Activated CD4-positive, alpha-beta T cell treated with anti-CD3 and anti-CD28 coated beads for 36 hours (primary cell): ENCODE data around the gene MAPK4. TPM values are rescaled to one million over a fixed set of nuclear protein-coding genes. Genes with fewer than 3 reads are reported as not detected.
"Not testable (repeated sequence)": the region's sequence is repeated elsewhere in the genome, so short reads cannot be mapped to it uniquely, and the experiment has no call there.

Experiments used
- ATAC-seq: fragments of 200-7000 bp; cut with Tn5 transposase; one replicate; pipeline ENCODE4 v1.10.0; 2021; ENCODE audit warnings: mild to moderate bottlenecking, moderate library complexity
- CTCF ChIA-PET: fragments of 350-600 bp; sonication (Branson Sonifier 250); formaldehyde crosslinking; loops from one replicate; lab custom pipeline; 2021; ENCODE audit warnings: antibody characterized with exemption; lab: Charles Lee
- POLR2A ChIA-PET: fragments of 350-600 bp; sonication (Branson Sonifier 250); formaldehyde crosslinking; loops from one replicate; lab custom pipeline; 2021; ENCODE audit warnings: antibody characterized with exemption, inconsistent platforms; lab: Charles Lee
- DNase-seq: peaks from one replicate; pipeline ENCODE4 v3.0.0-alpha.2; 2020
- H3K27ac Mint-ChIP-seq: one replicate; pipeline ENCODE4 v1.8.0; 2021; ENCODE audit warnings: mixed read lengths
- H3K27me3 Mint-ChIP-seq: one replicate; pipeline ENCODE4 v1.8.0; 2021; ENCODE audit warnings: mixed read lengths
- H3K36me3 Mint-ChIP-seq: one replicate; pipeline ENCODE4 v1.8.0; 2021; ENCODE audit warnings: low read depth, mixed read lengths
- H3K4me1 Mint-ChIP-seq: one replicate; pipeline ENCODE4 v1.8.0; 2021; ENCODE audit warnings: mixed read lengths
- H3K4me3 Mint-ChIP-seq: one replicate; pipeline ENCODE4 v1.8.0; 2021; ENCODE audit warnings: mild to moderate bottlenecking, moderate library complexity, mixed read lengths
- H3K9me3 Mint-ChIP-seq: one replicate; pipeline ENCODE4 v1.8.0; 2021; ENCODE audit warnings: low read depth, mixed read lengths
- intact Hi-C, 2 experiments: fragments of 100-400 bp; cut with DNase I in 1 of 2; cut with micrococcal nuclease in 1 of 2; formaldehyde crosslinking; loops; one replicate each; pipeline versions ENCODE4 v1.14.2 to v1.15.1; 2022 to 2024; cut with DNase I, micrococcal nuclease
- total RNA-seq, 2 experiments: library from RNA; stranded (reverse); gene quantifications; one replicate each; pipeline ENCODE4 v1.2.3, GENCODE V29; 2021

The MAPK4 gene
- total RNA-seq, 2 experiments from 2014 or later: not detected

- Mint-ChIP-seq H3K27me3 (peaks cover 15% of the 10 kb centered on the region), H3K36me3 (no peaks in the 10 kb centered on the region), H3K27ac (no peak overlapping the region), H3K9me3 (no peaks in the 10 kb centered on the region), H3K4me3 (no peak overlapping the region), H3K4me1 (no peaks in the 10 kb centered on the region)
- ChIA-PET CTCF (no interaction called here), POLR2A (no interaction called here)
- ATAC-seq (no peak), DNase-seq (no peak)
- intact Hi-C loops: no loop called here
These were observed 190.1 kb downstream of the MAPK4 start for GRCh38 chr18:50749945-50750344.

GRCh38 chr18:50750546-50750945 is 190.7 kb downstream of the MAPK4 start:
- intact Hi-C loops: no loop called here
- H3K27me3 Mint-ChIP-seq: peaks cover 15% of the 10 kb centered on the region
- ChIA-PET POLR2A (no interaction called here), CTCF (no interaction called here)
- ATAC-seq: no peak
- DNase-seq: no peak
- H3K27ac Mint-ChIP-seq: no peak overlapping the region
- H3K4me3 Mint-ChIP-seq: no peak overlapping the region
- H3K4me1 Mint-ChIP-seq: no peaks in the 10 kb centered on the region
- no peaks in the 10 kb centered on the region for H3K36me3 Mint-ChIP-seq
- H3K9me3 Mint-ChIP-seq: no peaks in the 10 kb centered on the region

GRCh38 chr18:50751490-50751889 is 191.6 kb downstream of the MAPK4 start:
- H3K27ac Mint-ChIP-seq: no peak overlapping the region
- CTCF ChIA-PET: interaction anchor here (0.5 to 0.6 kb wide), 2 partner anchors 13 to 302 kb away, joined by 3 read pairs; no protein-coding TSS in a partner anchor

GRCh38 chr18:50751947-50752346 is 192.1 kb downstream of the MAPK4 start:
- DNase-seq (no peak), ATAC-seq (no peak)
- no peaks in the 10 kb centered on the region for H3K4me1 Mint-ChIP-seq
- no peak overlapping the region for H3K27ac Mint-ChIP-seq
- ChIA-PET POLR2A (no interaction called here), CTCF (interaction anchor here (0.5 to 0.6 kb wide), 2 partner anchors 12 to 301 kb away, joined by 3 read pairs; no protein-coding TSS in a partner anchor)
- intact Hi-C loops: no loop called here
- no peak overlapping the region for H3K4me3 Mint-ChIP-seq
- peaks cover 22% of the 10 kb centered on the region for H3K27me3 Mint-ChIP-seq
- no peaks in the 10 kb centered on the region for H3K36me3 Mint-ChIP-seq
- no peaks in the 10 kb centered on the region for H3K9me3 Mint-ChIP-seq

More at GRCh38 chr18:50751490-50751889, 191.6 kb downstream of the MAPK4 start:
- Mint-ChIP-seq H3K36me3 (no peaks in the 10 kb centered on the region), H3K4me3 (no peak overlapping the region), H3K4me1 (no peaks in the 10 kb centered on the region), H3K27me3 (peaks cover 19% of the 10 kb centered on the region), H3K9me3 (no peaks in the 10 kb centered on the region)
- ATAC-seq (no peak), DNase-seq (no peak)
- intact Hi-C loops: no loop called here
- POLR2A ChIA-PET: no interaction called here

- ChIA-PET CTCF (no interaction called here), POLR2A (no interaction called here)
- intact Hi-C loops: no loop called here
- Mint-ChIP-seq H3K4me1 (no peaks in the 10 kb centered on the region), H3K4me3 (no peak overlapping the region), H3K27me3 (peaks cover 22% of the 10 kb centered on the region), H3K36me3 (no peaks in the 10 kb centered on the region), H3K9me3 (no peaks in the 10 kb centered on the region), H3K27ac (no peak overlapping the region)
- ATAC-seq (no peak), DNase-seq (no peak)
These were observed 193.4 kb downstream of the MAPK4 start for GRCh38 chr18:50753311-50753710.

GRCh38 chr18:50754297-50754696 is 194.4 kb downstream of the MAPK4 start:
- intact Hi-C loops: no loop called here

GRCh38 chr18:50757358-50757757 is 197.5 kb downstream of the MAPK4 start:
- Mint-ChIP-seq H3K27me3 (peaks cover 18% of the 10 kb centered on the region), H3K36me3 (no peaks in the 10 kb centered on the region), H3K4me1 (no peaks in the 10 kb centered on the region), H3K9me3 (no peaks in the 10 kb centered on the region), H3K4me3 (no peak overlapping the region), H3K27ac (no peak overlapping the region)
- ATAC-seq: no peak
- intact Hi-C loops: no loop called here
- POLR2A ChIA-PET: no interaction called here
- CTCF ChIA-PET: no interaction called here
- no peak for DNase-seq

More at GRCh38 chr18:50754297-50754696, 194.4 kb downstream of the MAPK4 start:
- CTCF ChIA-PET: no interaction called here
- no peak for ATAC-seq
- Mint-ChIP-seq H3K4me1 (no peaks in the 10 kb centered on the region), H3K36me3 (no peaks in the 10 kb centered on the region), H3K9me3 (no peaks in the 10 kb centered on the region), H3K27me3 (peaks cover 19% of the 10 kb centered on the region), H3K4me3 (no peak overlapping the region), H3K27ac (no peak overlapping the region)
- DNase-seq: no peak
- POLR2A ChIA-PET: no interaction called here

- Mint-ChIP-seq H3K4me3 (no peak overlapping the region), H3K36me3 (peaks cover 2% of the 10 kb centered on the region), H3K4me1 (no peaks in the 10 kb centered on the region), H3K27ac (no peak overlapping the region), H3K9me3 (peaks cover 28% of the 10 kb centered on the region), H3K27me3 (peaks cover 29% of the 10 kb centered on the region)
- CTCF ChIA-PET: no interaction called here
- DNase-seq: no peak
- ATAC-seq: no peak
- POLR2A ChIA-PET: no interaction called here
- intact Hi-C loops: no loop called here
These were observed 209.6 kb downstream of the MAPK4 start for GRCh38 chr18:50769463-50769862.

GRCh38 chr18:50775207-50775606 is 215.3 kb downstream of the MAPK4 start:
- ATAC-seq: no peak
- ChIA-PET POLR2A (no interaction called here), CTCF (no interaction called here)
- Mint-ChIP-seq H3K27ac (no peak overlapping the region), H3K4me1 (no peaks in the 10 kb centered on the region), H3K36me3 (no peaks in the 10 kb centered on the region), H3K9me3 (no peaks in the 10 kb centered on the region), H3K4me3 (no peak overlapping the region), H3K27me3 (peaks cover 22% of the 10 kb centered on the region)
- intact Hi-C loops: no loop called here
- DNase-seq: no peak

GRCh38 chr18:50775726-50776125 is 215.8 kb downstream of the MAPK4 start:
- intact Hi-C loops: no loop called here
- ATAC-seq (no peak), DNase-seq (no peak)
- Mint-ChIP-seq H3K27ac (no peak overlapping the region), H3K4me1 (no peaks in the 10 kb centered on the region), H3K27me3 (peaks cover 21% of the 10 kb centered on the region), H3K36me3 (no peaks in the 10 kb centered on the region), H3K9me3 (no peaks in the 10 kb centered on the region), H3K4me3 (no peak overlapping the region)
- ChIA-PET CTCF (no interaction called here), POLR2A (no interaction called here)

- intact Hi-C loops: no loop called here
These were observed 216.5 kb downstream of the MAPK4 start for GRCh38 chr18:50776383-50776782.

GRCh38 chr18:50779021-50779420 is 219.1 kb downstream of the MAPK4 start:
- H3K4me1 Mint-ChIP-seq, H3K4me3 Mint-ChIP-seq, H3K9me3 Mint-ChIP-seq, H3K27ac Mint-ChIP-seq, CTCF ChIA-PET, POLR2A ChIA-PET, DNase-seq, intact Hi-C loops, H3K36me3 Mint-ChIP-seq, ATAC-seq: not testable (repeated sequence)
- H3K27me3 Mint-ChIP-seq: peaks cover 15% of the 10 kb centered on the region

More at GRCh38 chr18:50776383-50776782, 216.5 kb downstream of the MAPK4 start:
- peaks cover 20% of the 10 kb centered on the region for H3K27me3 Mint-ChIP-seq
- H3K4me1 Mint-ChIP-seq: no peaks in the 10 kb centered on the region
- POLR2A ChIA-PET: no interaction called here
- CTCF ChIA-PET: interaction anchor here (0.7 kb wide), 1 partner anchor 1074 kb away, joined by 3 read pairs; no protein-coding TSS in a partner anchor
- no peak overlapping the region for H3K4me3 Mint-ChIP-seq
- ATAC-seq: no peak
- no peaks in the 10 kb centered on the region for H3K36me3 Mint-ChIP-seq
- no peak for DNase-seq
- H3K9me3 Mint-ChIP-seq: no peaks in the 10 kb centered on the region
- H3K27ac Mint-ChIP-seq: no peak overlapping the region
